Fibroblast of pulmonary artery (primary cell): Measurements from ENCODE around the gene ASB3.

Experiments used
- DNase-seq: peaks from one replicate; pipeline ENCODE4 v3.0.0-alpha.2; 2010; ENCODE audit warnings: low read depth
- H3K4me3 ChIP-seq: replicated peaks from 2 replicates; pipeline ENCODE4 v1.5.1; 2011; ENCODE audit warnings: low read depth, mild to moderate bottlenecking, control low read depth, low read length, moderate library complexity
- TF ChIP-seq, protein P1 (sequence below): IDR thresholded peaks from 2 replicates; pipeline ENCODE4 v1.5.1; 2011; ENCODE audit warnings: mild to moderate bottlenecking, control low read depth, low read length, inconsistent platforms; ENCODE audit errors: missing control alignments

Gene ASB3

DNA sequence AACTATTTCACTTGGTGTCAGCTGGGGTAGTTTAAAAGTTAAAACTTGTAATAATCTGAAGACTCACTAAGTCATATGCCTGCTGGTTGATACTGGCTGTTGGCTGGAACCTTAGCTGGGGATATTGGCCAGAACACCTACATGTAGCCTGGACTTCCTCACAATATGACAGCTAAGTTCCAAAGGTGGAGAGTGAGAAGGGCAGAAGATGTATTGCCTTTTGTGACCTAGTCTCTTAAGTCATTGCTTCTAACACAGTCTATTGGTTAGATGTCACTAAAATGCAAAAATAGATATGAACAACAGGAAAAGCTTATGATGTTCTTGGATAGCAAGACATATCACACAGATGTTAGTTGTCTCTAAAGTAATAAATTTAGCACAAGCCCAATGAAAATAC lies 132.4 kb downstream of the ASB3 start:
- TF ChIP-seq, protein P1, sequence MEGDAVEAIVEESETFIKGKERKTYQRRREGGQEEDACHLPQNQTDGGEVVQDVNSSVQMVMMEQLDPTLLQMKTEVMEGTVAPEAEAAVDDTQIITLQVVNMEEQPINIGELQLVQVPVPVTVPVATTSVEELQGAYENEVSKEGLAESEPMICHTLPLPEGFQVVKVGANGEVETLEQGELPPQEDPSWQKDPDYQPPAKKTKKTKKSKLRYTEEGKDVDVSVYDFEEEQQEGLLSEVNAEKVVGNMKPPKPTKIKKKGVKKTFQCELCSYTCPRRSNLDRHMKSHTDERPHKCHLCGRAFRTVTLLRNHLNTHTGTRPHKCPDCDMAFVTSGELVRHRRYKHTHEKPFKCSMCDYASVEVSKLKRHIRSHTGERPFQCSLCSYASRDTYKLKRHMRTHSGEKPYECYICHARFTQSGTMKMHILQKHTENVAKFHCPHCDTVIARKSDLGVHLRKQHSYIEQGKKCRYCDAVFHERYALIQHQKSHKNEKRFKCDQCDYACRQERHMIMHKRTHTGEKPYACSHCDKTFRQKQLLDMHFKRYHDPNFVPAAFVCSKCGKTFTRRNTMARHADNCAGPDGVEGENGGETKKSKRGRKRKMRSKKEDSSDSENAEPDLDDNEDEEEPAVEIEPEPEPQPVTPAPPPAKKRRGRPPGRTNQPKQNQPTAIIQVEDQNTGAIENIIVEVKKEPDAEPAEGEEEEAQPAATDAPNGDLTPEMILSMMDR: no peak
- no peak for DNase-seq
- no peak overlapping the region for H3K4me3 ChIP-seq

DNA sequence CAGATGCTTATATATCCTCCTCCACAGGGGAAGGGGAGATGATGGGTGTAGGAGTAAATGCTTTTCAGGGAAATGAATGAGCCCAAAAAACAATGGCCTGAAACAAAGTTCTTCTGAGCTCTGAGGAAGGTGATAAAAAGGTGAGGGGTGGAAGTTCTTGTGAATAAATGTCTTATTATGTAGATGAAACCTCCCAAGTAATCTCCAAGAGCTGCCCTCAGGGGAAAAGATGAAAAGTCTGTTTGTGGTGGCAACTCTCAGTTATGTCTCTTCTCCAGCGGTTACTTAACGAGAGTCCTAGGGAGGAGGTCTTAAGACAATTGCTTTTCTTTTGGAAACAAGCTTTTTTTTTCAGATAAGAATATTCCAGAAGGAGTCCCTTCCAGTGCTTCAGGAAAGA lies 134.6 kb downstream of the ASB3 start:
- TF ChIP-seq, protein P1: no peak
- no peak overlapping the region for H3K4me3 ChIP-seq
- no peak for DNase-seq

DNA sequence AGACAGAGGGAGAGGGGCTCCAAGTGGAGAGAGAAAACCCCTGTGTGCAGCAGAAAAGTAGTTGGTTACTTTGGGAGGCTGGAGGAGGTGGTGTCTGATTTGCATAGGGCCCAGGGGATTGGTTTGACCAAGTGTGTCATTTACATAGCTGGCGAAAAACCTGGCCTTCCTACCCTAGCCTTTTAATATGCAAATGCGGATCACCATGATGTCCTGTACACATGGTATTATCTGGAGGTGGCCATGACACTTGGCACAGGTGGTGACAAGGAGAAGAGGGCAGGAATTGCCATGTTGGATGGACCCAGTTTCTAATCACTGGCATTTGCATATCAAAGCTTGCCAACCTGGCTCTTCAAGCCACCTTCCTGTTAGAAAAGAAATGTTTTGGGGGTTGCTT lies 140.0 kb downstream of the ASB3 start:
- DNase-seq: no peak
- TF ChIP-seq, protein P1: no peak
- no peak overlapping the region for H3K4me3 ChIP-seq

DNA sequence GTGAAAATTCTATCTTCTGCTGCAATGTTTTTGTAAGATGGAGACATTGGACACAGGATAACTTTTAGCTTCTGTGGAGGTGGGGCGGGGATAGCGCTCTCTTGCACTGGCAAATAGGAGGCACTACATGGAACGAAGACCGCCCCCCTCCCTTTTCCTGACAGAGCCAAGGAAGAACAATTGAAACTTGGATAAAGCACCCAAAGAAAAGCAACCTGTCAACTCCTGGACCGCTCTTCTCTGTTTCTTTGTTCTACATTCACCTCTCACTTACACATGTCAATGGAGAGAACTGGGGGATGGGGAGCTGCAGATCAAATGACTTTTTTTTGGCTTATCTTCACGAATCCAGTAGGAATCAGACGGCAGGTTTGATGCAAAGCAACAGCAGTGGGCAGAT lies 145.5 kb downstream of the ASB3 start:
- H3K4me3 ChIP-seq: no peak overlapping the region
- TF ChIP-seq, protein P1: no peak
- DNase-seq: no peak

DNA sequence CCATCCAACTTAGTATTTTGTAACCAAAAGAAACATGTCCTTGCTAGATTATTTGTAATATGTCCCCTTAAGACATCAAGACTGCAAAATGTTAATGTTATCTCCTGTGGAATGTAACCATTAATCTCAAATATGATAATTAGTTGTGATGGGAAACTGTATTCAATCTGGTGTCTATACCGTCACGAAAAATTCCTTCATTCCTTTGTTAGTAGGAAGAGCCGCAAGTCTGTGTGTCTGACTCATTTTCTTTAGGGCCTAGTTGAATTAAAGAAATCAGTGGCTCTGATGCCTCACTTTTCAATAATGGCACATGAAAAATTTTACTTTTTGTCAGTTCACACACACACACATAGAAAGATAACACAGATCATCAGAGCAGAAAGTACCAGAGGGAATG lies 146.3 kb downstream of the ASB3 start:
- TF ChIP-seq, protein P1: no peak
- DNase-seq: no peak
- no peak overlapping the region for H3K4me3 ChIP-seq

DNA sequence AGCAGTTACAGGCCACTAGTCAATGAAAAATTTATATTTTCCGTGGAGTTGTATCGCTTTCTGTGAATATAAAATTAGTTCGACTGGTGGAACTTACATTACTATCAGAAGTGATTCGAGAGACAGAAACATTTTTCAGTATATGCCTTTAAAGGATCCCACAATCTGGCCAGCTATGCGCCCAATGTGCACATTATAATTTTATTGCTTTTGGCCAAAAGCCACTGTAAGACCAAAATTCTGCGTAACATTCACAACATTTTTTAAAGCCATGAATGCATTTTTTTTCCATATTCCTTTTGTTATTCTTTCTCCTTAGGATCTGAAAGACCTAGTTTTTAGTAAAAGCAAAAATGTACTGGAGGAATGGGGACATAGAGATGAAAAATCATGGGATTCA lies 150.2 kb downstream of the ASB3 start:
- H3K4me3 ChIP-seq: no peak overlapping the region
- TF ChIP-seq, protein P1: no peak
- DNase-seq: no peak

DNA sequence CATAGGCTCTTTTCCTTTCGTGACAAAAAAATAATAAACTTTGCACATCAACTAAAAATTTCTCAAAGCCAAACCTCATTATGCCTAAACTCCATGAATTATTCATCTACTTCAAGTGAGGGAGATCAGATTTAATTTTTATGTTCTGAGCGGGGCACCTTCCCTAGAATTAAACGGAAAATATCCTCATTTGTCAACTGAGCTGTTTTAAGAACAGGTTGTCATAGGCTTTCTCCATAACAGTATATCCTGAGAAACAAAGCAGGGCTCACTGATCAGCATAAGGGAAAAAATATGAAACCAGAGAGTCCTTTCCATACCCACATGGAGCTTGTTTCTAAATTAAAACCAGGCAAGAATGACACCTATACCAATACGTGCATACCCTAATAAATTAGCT lies 150.6 kb downstream of the ASB3 start:
- H3K4me3 ChIP-seq: no peak overlapping the region
- DNase-seq: no peak
- TF ChIP-seq, protein P1: no peak
